ENCODE data around the gene THUMPD1. TPM values are rescaled to one million over a fixed set of nuclear protein-coding genes. Genes with fewer than 3 reads are reported as not detected.

The THUMPD1 gene
- total and polyA plus RNA-seq, 2 of the 8 experiments (the other 6 are each of a cell fraction or from before 2014, with no cell fraction given) = 31.6 to 49.4 TPM

DNA sequence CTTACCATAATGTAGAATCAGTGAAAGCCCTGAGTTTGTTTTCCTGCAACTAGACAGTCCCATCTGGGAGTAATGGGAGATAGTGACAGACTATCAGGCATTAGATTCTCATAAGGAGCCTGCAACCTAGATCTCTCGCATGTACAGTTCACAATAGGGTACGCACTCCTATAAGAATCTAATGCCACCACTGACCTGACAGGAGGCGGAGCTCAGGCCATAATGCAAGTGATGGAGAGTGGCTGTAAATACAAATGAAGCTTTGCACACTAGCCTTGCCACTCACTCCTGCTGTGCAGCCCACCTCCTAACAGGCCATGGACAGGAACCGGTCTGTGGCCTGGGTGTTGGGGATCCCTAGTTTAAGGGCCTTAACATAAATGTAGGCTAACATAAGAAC, 21.4 kb downstream of the THUMPD1 start:
- no peaks in the 10 kb centered on the region for H3K9me3 ChIP-seq (ENCODE audit: insufficient read depth in 2 of 2, low read depth in 1 of 2, low read length in 1 of 2)
- H3K9ac ChIP-seq (replicated peaks in 1 of 4; ENCODE audit: extremely low read depth in 1 of 4, low read depth in 3 of 4, low read length in 3 of 4) = no peak overlapping the region
- H3K27ac ChIP-seq (ENCODE audit: low read depth, low read length) = no peak overlapping the region
- H3K23me2 ChIP-seq (ENCODE audit: low read depth, low read length) = no peaks in the 10 kb centered on the region
- no peak overlapping the region for H3K4me2 ChIP-seq (ENCODE audit: insufficient read depth in 1 of 2, low read depth in 2 of 2, low read length in 2 of 2)
- no peak overlapping the region for H3K4me3 ChIP-seq (ENCODE audit: extremely low read depth in 1 of 4, insufficient read depth in 2 of 4, low read depth in 3 of 4, low read length in 4 of 4)
- DNase-seq (ENCODE audit: low read depth in 1 of 2, low spot score in 2 of 2) (no peak), FAIRE-seq (no peak)
- H3K4ac ChIP-seq (replicated peaks; ENCODE audit: insufficient read length, low read depth, low read length) = no peak overlapping the region
- no peak overlapping the region for H4K8ac ChIP-seq (ENCODE audit: extremely low read depth, insufficient read depth, low read length)
- H2AK5ac ChIP-seq (ENCODE audit: low read depth, low read length) = no peak overlapping the region
- WGBS, 2 experiments (ENCODE audit: extremely low coverage in 1 of 2, insufficient coverage in 1 of 2, insufficient read length in 1 of 2, insufficient replicate concordance in 2 of 2, low coverage in 1 of 2, low lambda C conversion rate in 2 of 2, missing lambda C conversion rate in 1 of 2) = 89% methylated on average over 4 of the region's 4 CpGs; no CpG with 5 or more reads in 1 of the 2 experiments
- H3K4me1 ChIP-seq (replicated peaks in 1 of 4; ENCODE audit: control insufficient read depth in 3 of 4, insufficient read depth in 4 of 4, low read length in 3 of 4) = no peaks in the 10 kb centered on the region
- no peak overlapping the region for H3K23ac ChIP-seq (ENCODE audit: insufficient read length)
- H3K79me1 ChIP-seq (ENCODE audit: low read depth, low read length) = no peaks in the 10 kb centered on the region
- H3K56ac ChIP-seq (replicated peaks; ENCODE audit: insufficient read length, low read depth, low read length) = no peak overlapping the region
- POLR2A ChIA-PET (ENCODE audit: partially characterized antibody) = no interaction called here
- H2BK12ac ChIP-seq (ENCODE audit: low read depth, low read length) = no peak overlapping the region
- H2AFZ ChIP-seq (ENCODE audit: low read length) = no peak overlapping the region
- H3K18ac ChIP-seq (ENCODE audit: extremely low read depth, low read length) = no peak overlapping the region
- H4K91ac ChIP-seq (replicated peaks; ENCODE audit: insufficient read length, low read length) = no peak overlapping the region
- H3K36me3 ChIP-seq (ENCODE audit: control insufficient read depth in 2 of 4, insufficient read depth in 4 of 4, low read length in 3 of 4) = no peaks in the 10 kb centered on the region
- CTCF ChIA-PET (ENCODE audit: partially characterized antibody) = no interaction called here
- no peaks in the 10 kb centered on the region for H4K20me1 ChIP-seq (replicated peaks in 1 of 2; ENCODE audit: control insufficient read depth in 1 of 2, insufficient read depth in 2 of 2, low read length in 2 of 2)
- H2BK5ac ChIP-seq (ENCODE audit: low read depth, low read length) = no peak overlapping the region
- H3K14ac ChIP-seq (ENCODE audit: insufficient read length) = no peak overlapping the region
- H2BK20ac ChIP-seq (ENCODE audit: low read length) = no peak overlapping the region
- H3K27me3 ChIP-seq (replicated peaks in 1 of 4; ENCODE audit: control insufficient read depth in 3 of 4, extremely low read depth in 1 of 4, insufficient read depth in 3 of 4, low read length in 3 of 4) = no peaks in the 10 kb centered on the region; a peak in 1 of 7 replicates
- no peak overlapping the region for H4K5ac ChIP-seq (ENCODE audit: insufficient read length, low read depth, low read length)
- no peak overlapping the region for H2BK15ac ChIP-seq (ENCODE audit: low read length)
- no peaks in the 10 kb centered on the region for H3K79me2 ChIP-seq (ENCODE audit: control insufficient read depth in 1 of 2, insufficient read depth in 2 of 2, low read length in 2 of 2)
- H2BK120ac ChIP-seq (replicated peaks; ENCODE audit: low read depth, low read length) = no peak overlapping the region
- TF ChIP-seq KDM5A (IDR thresholded peaks at IDR 0.05; ENCODE audit: low read length) (no peak), SIX5 (IDR thresholded peaks at IDR 0.05; ENCODE audit: low read depth, low read length) (no peak), BACH1 (IDR thresholded peaks at IDR 0.05; ENCODE audit: low read length) (no peak), NRF1 (IDR thresholded peaks at IDR 0.05; ENCODE audit: low read depth, low read length) (no peak), PHF8 (conservative IDR thresholded peaks at IDR 0.05; ENCODE audit: low read depth, low read length) (no peak), CREB1 (IDR thresholded peaks at IDR 0.05) (no peak), BCL11A (IDR thresholded peaks at IDR 0.05; ENCODE audit: low read depth in 2 of 2, low read length in 2 of 2) (no peak), TCF12 (IDR thresholded peaks at IDR 0.05; ENCODE audit: low read depth, low read length) (no peak), EGR1 (IDR thresholded peaks at IDR 0.05; ENCODE audit: borderline replicate concordance, low read depth, low read length) (no peak), HDAC2 (IDR thresholded peaks at IDR 0.05; ENCODE audit: borderline replicate concordance in 1 of 2, low read depth in 2 of 2, low read length in 2 of 2) (no peak), CTCF (IDR thresholded peaks at IDR 0.05; ENCODE audit: control extremely low read depth in 1 of 3, insufficient read depth in 1 of 3, low read depth in 1 of 3, low read length in 3 of 3) (no peak), CHD1 (IDR thresholded peaks at IDR 0.05; ENCODE audit: low read depth, low read length) (no peak), JUND (IDR thresholded peaks at IDR 0.05; ENCODE audit: low read length) (no peak)
